GOT3 (cell line): ENCODE results near the gene ARAF.

Experiments used
- DNase-seq: peaks from one replicate; lab custom pipeline; 2025; ENCODE audit warnings: mixed read lengths; lab: John Stamatoyannopoulos, UW

ARAF gene

GRCh38 chrX:47564438-47565085 is 3.6 kb downstream of the ARAF start:
- no peak for DNase-seq

GRCh38 chrX:47566841-47567240 is 5.8 kb downstream of the ARAF start:
- no peak for DNase-seq

GRCh38 chrX:47568656-47569295 is 7.8 kb downstream of the ARAF start:
- no peak for DNase-seq

GRCh38 chrX:47570794-47571193 is 9.8 kb downstream of the ARAF start:
- no peak for DNase-seq

- DNase-seq = no peak
Observed at GRCh38 chrX:47571215-47571614, 10.2 kb downstream of the ARAF start.

GRCh38 chrX:47571896-47572295 is 10.9 kb downstream of the ARAF start:
- DNase-seq = no peak

GRCh38 chrX:47572773-47573340 is 11.9 kb downstream of the ARAF start:
- DNase-seq = no peak

GRCh38 chrX:47573341-47574075 is 12.5 kb downstream of the ARAF start:
- DNase-seq = no peak

- DNase-seq = no peak
Observed at GRCh38 chrX:47574076-47574546, 13.1 kb downstream of the ARAF start.

- no peak for DNase-seq
Observed at GRCh38 chrX:47574547-47575301, 13.7 kb downstream of the ARAF start.

- DNase-seq = no peak
Observed at GRCh38 chrX:47576021-47576898, 15.3 kb downstream of the ARAF start.

GRCh38 chrX:47577424-47577823 is 16.4 kb downstream of the ARAF start:
- no peak for DNase-seq

- DNase-seq = no peak
Observed at GRCh38 chrX:47577901-47578300, 16.9 kb downstream of the ARAF start.

GRCh38 chrX:47578692-47579091 is 17.7 kb downstream of the ARAF start:
- DNase-seq = no peak

- no peak for DNase-seq
Observed at GRCh38 chrX:47579537-47579936, 18.5 kb downstream of the ARAF start.

GRCh38 chrX:47581731-47582647 is 21.0 kb downstream of the ARAF start, which contains the start of gene TIMP1:
Gene TIMP1, plus strand, starts transcription at chrX:47582436. Its CDS starts 980 bp downstream, at chrX:47583416.
- DNase-seq = peak; percentile 55

- DNase-seq = no peak
Observed at GRCh38 chrX:47583240-47583861, 22.3 kb downstream of the ARAF start.

- DNase-seq = no peak
Observed at GRCh38 chrX:47584714-47585113, 23.7 kb downstream of the ARAF start.

- DNase-seq = no peak
Observed at GRCh38 chrX:47585273-47585672, 24.3 kb downstream of the ARAF start.
